K562 treated with DMSO at 1 percent for 4 hours (cell line): ENCODE data around the gene PTGER2. TPM values are rescaled to one million over a fixed set of nuclear protein-coding genes. Genes with fewer than 3 reads are reported as not detected.

Experiments
- total RNA-seq: library from RNA; unstranded; fragments of 300-600 nt; gene quantifications from 2 replicates; pipeline ENCODE4 v1.2.3, GENCODE V29; 2022; ENCODE audit not compliant: insufficient read depth

Gene PTGER2, protein sequence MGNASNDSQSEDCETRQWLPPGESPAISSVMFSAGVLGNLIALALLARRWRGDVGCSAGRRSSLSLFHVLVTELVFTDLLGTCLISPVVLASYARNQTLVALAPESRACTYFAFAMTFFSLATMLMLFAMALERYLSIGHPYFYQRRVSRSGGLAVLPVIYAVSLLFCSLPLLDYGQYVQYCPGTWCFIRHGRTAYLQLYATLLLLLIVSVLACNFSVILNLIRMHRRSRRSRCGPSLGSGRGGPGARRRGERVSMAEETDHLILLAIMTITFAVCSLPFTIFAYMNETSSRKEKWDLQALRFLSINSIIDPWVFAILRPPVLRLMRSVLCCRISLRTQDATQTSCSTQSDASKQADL
- not detected in 2 replicates for total RNA-seq

DNA sequence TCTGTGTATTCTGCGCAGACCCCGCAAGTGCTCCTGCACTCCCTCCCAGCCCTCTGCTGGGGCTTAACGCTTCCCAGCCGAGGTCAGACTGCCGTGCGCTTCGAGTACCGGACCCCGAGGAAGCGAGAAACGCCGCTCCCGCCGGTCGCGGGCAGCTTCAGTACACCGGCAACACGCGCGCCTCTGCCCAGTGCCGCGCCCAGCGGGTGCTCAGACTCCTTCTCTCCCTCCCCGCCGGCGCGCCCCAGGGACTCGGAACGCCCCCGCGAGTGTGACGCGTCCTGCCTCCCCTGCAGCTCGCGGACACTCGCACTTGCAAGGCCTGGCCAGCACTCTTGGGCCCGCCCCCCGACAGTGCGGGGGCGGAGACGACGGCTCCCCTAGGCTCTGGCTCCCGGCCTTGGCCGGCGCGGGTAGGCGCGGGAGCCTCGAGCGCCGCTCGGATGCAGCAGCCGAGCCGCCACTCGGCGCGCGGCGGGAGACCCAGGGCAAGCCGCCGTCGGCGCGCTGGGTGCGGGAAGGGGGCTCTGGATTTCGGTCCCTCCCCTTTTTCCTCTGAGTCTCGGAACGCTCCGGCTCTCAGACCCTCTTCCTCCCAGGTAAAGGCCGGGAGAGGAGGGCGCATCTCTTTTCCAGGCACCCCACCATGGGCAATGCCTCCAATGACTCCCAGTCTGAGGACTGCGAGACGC, at the start of gene PTGER2:
TSS of gene PTGER2 (plus strand) at position 410 of the 692 bp plus-strand sequence. CDS start at position 647, 237 bp downstream.

DNA sequence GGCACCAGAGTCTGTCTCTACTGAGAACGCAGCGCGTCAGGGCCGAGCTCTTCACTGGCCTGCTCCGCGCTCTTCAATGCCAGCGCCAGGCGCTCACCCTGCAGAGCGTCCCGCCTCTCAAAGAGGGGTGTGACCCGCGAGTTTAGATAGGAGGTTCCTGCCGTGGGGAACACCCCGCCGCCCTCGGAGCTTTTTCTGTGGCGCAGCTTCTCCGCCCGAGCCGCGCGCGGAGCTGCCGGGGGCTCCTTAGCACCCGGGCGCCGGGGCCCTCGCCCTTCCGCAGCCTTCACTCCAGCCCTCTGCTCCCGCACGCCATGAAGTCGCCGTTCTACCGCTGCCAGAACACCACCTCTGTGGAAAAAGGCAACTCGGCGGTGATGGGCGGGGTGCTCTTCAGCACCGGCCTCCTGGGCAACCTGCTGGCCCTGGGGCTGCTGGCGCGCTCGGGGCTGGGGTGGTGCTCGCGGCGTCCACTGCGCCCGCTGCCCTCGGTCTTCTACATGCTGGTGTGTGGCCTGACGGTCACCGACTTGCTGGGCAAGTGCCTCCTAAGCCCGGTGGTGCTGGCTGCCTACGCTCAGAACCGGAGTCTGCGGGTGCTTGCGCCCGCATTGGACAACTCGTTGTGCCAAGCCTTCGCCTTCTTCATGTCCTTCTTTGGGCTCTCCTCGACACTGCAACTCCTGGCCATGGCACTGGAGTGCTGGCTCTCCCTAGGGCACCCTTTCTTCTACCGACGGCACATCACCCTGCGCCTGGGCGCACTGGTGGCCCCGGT, 46.4 kb upstream of the PTGER2 start, which contains the start of gene PTGDR:
TSS of gene PTGDR (plus strand) at position 198 of the 778 bp plus-strand sequence. CDS start at position 315, 117 bp downstream.

Other genes with a start within 250 kb of the PTGER2 start
- gene NID2, start 245.3 kb upstream of the PTGER2 start, total RNA-seq = not detected in 2 replicates
- not detected in 2 replicates for gene PTGDR, start 46.6 kb upstream of the PTGER2 start, total RNA-seq
- gene TXNDC16, start 238.2 kb downstream of the PTGER2 start, total RNA-seq = 2.3 and 3.4 TPM in 2 replicates
- gene GPR137C, start 238.5 kb downstream of the PTGER2 start, total RNA-seq = not detected in 2 replicates